Peyer's patch (tissue), 4 donors: ENCODE results near the gene PITX1.

ENCODE experiments used
- CTCF ChIP-seq, 6 experiments: fragments of 450-650 bp in 4 of 6; fragments of 200-600 bp in 2 of 6; sonication (generic) in 1 of 6; IDR thresholded peaks; one replicate each; pipeline ENCODE4 v1.5.1; 2017 to 2019; ENCODE audit warnings: antibody characterized with exemption in 6 of 6, mild to moderate bottlenecking in 3 of 6, moderate library complexity in 1 of 6
- POLR2A ChIP-seq, 2 donors: fragments of 450-650 bp; IDR thresholded peaks; one replicate each; pipeline ENCODE4 v1.5.1; 2017; ENCODE audit warnings: antibody characterized with exemption in 2 of 2, mild to moderate bottlenecking in 2 of 2, moderate library complexity in 2 of 2

- TF ChIP-seq CTCF (IDR thresholded peaks at IDR 0.05) (no peak), POLR2A (IDR thresholded peaks at IDR 0.05) (no peak)
Observed at GRCh38 chr5:135035678-135036030, 1.6 kb upstream of the PITX1 start.
